Measurements from ENCODE around the gene FAHD1.

Gene FAHD1

DNA sequence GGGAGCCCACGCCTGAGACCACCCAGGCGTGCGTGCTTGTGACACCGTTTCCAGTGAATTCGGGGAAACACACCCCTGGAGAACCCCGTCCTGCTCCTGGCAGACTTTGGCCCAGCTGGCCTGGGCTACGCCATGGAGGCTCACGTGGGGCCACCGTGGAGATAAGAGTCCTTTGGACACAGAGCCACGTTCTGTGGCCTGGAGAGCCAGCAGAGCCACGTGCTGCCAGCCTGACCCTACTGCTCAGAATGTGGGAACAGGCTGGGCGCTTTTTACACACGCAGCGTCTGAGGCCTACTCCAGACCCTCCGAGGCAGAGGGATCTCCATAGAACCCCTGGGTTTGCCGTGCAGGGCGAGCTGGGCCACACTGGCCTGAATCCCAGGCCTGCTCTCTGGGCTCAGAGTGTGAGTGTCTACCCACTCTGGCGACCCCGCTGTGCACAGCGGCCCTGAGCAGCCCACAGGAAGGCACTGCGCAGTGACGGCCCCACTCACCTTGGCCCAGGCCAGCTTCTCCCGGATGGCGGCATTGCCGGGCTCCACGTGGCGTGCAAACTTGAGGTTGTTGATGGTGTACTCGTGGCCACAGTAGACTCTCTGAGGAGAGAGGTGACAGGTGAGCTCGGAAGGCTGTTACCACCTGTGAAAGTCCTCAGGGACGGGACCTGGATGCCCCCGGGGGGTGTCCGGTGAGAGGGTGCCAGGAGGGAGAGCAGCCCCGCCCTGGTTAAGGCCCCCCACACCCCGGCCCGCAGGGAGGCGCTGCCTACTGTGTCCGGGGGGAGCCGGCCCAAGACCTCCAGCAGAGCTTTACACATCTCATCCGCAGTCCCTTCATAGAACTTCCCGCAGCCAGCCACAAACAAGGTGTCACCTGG, 10.4 kb upstream of the FAHD1 start:
- in situ Hi-C loops (cut with MboI; ENCODE audit: low sequenced_read_pairs): no loop called here

DNA sequence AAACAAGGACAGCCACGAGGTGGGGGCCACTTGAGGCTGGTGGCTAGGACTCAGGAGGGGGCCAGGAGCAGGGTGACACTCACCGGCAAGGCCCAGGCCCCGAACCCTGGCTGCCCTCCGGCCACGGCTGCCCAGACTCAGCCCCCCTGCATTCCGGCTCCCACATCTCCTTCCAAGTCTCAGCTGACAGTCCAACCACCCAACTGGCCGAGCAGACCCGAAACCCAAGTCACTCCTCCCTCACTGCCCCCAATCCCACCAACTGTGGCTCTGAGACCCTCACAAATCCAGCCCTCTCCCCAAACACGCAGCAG, 9.8 kb upstream of the FAHD1 start:
- in situ Hi-C loops (cut with MboI; ENCODE audit: low sequenced_read_pairs): no loop called here

DNA sequence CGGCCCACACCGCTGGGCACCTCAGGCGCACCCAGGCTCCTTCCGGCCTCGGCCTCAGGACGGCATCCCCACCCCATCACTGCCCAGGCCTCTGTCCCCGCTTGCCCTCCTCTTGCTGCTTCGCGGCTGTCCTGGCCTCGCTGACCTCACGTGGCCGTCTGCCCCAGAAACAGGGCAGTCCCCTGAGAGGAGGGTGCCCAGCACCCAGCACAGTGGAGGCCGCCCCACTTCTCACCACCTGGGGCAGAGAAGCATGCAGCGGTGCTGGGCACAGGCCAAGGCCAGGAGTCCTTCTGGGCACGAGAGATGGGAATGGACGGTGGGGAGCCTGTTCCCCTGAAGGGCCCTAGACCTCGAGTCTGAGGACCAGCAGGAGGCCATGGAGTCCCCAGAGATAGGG, 9.3 kb upstream of the FAHD1 start:
- in situ Hi-C loops (cut with MboI; ENCODE audit: low sequenced_read_pairs): no loop called here

DNA sequence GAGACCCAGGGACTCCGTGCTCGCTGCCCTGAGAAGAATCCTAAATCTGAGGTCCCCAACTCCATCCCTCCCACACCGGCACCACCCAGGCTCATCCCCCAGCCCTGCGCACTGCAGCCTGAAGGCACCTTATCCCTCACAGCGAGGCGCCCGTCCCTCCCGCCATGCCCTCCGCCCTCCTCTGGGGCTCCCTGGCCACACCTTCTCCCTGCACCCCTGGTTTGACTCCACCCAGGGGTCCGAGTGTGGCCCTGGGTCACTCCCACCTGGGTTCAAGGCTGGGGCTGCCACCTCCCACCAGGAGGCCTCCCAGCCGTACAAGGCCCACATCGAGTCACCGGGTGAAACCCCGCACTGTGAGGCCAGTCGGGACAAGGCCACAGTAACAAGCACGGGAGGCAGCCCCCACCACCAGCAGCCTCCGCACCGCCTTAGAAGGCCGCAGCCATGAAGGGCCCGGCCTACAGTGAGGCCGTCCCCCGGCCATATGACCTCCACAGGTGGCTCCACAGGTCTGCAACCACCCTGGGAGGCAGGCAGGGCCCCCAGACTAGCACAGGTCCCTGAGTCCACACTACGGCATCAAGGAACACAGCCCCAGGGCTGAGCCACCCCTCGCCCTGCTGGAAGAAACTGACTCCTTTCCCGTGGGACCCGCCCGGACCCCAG, 8.7 kb upstream of the FAHD1 start:
- in situ Hi-C loops (cut with MboI; ENCODE audit: low sequenced_read_pairs): no loop called here

DNA sequence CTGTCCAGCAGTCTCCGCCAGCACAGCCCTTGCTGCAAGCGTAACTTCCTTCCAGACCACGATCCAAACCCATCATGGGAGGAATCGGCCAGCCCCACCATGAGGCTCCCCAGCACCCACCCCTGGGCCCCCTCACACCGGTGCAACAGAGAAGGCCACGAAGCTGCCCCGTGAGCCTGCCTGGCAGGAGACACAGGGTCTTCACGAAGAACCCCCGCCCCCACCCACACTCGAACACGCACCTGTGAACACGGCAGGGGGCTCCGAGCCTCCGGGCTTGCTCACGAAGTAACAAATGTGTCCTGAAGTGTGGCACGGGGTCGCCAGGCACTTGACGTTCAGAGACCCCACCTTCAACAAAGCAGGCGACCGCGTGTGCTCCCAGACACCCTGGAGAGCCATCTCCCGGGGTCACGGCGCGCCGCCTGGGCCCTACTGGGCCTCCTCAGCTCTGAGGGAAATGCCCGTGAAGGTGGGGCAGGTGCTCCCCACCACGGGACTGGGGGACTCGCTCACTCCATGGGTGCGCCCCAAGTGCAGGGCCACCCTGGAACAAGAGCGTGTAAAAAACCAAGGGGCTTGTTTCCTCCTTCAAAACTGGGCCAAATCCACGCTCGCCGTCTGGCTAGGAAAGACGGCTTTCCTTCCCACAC, 8.0 kb upstream of the FAHD1 start:
- in situ Hi-C loops (cut with MboI; ENCODE audit: low sequenced_read_pairs): no loop called here

DNA sequence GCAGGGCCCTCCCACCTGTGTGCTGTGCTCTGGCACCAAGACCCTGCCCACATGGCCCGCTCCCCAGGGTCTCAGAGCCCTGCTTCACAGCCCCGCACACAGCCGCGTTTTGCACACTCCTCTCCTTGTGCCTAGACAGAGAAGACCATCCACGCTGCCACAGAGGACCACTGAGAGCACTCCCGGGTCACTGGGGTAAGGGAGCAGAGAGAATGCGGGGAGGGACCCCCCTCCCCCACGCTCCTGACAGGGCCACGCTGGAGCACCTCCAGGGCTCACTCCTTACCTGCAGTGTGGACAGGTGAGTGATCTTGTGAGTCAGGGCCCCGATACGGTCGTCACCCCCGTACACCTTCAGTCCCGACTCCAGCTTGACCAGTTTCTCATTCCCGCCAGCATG, 7.4 kb upstream of the FAHD1 start:
- in situ Hi-C loops (cut with MboI; ENCODE audit: low sequenced_read_pairs): no loop called here

DNA sequence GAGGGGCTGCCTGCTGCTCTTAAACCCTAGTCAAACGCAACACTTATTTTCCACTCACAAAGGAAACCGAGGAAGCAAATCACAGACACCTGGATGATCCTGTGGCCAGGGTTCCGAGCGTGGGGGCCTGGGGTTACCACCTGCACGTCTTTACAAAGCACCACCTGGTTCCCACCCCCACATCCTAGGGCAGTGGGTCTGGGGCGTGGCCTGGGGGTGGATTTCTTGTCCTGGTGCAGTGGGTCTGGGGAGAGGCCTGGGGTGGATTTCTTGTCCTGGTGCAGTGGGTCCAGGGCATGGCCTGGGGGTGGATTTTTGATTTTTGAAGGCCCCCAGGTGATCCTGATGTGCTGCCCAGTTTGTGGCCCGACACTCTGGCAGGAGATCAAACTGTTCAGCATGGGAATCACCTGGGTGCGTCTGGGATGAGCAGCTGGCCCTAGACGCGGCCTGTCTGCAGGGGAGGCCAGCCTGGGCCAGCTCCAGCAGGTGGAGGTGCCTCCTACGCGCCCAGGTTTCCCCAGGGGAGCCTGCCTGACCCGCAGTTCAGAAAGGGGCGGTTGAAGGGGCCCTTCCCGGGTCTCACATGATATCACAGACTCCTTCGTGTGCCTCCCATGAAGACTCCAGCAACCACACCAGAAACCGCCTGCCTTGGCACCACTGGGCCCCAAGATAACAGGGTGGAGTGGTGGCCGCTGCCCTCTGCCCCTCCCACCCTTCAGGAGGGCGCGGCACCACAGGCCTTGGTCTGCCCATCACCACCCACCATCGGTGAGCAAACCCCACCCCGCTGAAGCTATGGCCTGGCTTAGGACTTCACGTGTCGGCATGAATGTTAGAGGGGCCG, 6.7 kb upstream of the FAHD1 start:
- in situ Hi-C loops (cut with MboI; ENCODE audit: low sequenced_read_pairs): no loop called here

DNA sequence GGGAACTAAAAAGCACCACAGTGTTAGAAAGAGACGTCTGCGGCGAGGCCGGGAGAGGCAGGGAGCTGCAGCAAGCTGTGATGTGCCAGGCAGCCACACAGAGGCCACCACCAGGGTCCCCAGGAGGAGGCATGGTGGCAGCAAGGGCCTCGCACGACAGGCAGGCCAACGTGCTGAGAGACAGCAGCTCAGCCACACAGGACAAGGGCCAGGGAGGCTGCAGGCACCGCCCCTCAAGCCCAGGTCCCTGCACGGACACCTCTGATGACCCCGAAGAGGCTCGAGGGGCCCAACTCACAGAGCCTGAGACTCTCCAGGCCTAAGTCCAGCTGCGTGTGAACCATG, 6.1 kb upstream of the FAHD1 start:
- in situ Hi-C loops (cut with MboI; ENCODE audit: low sequenced_read_pairs): no loop called here

DNA sequence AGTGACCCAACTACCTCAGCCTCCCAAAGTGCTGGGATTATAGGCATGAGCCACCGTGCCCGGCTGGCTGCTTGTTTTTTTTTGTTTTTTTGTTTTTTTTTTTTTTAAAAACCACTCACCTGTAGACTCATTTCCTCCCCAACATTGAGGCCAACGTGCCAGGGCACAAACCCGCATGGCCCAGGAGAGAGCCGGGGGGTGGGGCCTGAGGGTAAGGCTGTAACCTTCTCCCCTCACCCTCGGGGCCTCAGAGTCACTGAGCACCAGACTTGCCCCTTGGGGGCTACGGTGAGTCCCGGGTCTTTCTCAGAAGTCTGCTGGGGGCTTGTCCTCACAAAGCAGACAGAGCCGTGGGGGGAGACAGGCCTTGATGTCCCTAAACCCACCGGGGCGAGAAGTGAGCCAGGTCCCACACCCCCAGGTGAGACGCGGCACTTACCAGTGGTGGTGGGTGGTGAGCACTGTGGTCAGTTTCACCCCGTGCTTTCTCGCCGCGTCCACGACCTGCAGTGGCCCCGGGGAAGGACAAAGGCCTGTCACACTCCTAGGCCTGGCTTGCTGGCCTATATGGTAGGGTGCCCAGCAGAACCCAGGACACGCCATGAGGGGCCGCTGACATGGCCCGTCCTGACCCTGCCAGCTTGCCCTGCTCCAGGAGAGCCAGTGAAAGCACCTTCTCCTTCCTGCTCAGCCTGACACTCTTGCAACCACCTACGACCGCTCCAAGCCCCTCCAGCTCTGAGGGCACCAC, 5.0 kb upstream of the FAHD1 start:
- in situ Hi-C loops (cut with MboI; ENCODE audit: low sequenced_read_pairs): no loop called here

DNA sequence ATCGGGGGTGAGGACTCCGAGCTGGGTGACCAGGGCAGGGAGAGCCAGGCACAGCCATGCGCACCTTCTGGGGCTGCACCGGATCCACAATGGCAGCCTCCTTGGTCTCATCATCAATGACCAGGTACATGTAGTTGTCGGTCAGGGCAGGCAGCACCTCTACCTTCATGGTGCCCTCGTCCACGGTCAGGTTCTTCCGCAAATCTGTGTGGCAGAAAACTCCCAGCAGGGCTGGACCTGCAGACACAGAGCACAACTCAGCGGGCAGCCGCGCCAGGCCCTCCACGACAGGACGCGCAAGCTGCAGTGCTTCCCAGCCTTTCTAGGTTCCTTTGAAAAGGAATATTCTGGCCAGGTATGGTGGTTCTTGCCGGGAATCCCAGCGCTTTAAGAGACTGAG, 4.2 kb upstream of the FAHD1 start:
- in situ Hi-C loops (cut with MboI; ENCODE audit: low sequenced_read_pairs): no loop called here

DNA sequence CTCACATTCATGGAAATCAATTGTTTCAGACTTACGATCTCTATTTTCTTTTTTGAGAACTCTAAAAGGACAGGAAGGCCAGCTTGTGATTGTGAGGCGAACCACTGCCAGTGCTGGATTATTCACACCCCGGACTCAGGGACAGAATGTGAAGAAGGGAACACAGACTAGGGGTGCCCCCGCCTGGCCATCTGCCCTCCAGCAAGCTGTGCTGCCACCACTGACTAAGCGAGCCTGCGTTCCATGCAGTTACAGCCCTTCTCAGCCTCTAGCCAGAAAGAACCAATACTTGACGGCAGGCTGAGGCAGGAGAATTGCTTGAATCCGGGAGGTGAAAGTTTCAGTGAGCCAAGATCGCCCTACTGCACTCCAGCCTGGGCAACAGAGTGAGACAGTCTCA, 3.2 kb upstream of the FAHD1 start:
- in situ Hi-C loops (cut with MboI; ENCODE audit: low sequenced_read_pairs): no loop called here

DNA sequence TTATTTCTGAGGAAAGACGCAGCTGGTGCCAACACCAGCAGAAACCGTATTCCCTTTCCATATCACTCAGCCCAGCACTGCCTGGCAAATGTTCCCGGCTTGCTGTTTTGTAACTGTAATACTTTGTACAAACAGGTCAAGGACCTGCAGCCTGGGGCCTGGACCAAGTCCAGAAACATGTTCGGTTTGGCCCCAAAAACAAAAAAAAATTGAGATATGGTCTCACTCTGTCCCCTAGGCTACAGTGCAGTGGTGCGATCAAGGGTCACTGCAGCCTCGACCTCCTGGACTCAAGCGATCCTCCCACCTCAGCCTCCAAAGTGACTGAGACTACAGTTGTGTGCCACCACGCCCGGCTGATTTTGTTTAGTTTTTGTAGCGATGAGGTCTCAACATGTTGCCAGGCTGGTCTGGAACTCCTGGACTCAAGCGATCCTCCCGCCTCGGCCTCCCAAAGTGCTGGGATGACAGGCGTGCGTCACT, 1.6 kb upstream of the FAHD1 start:
- in situ Hi-C loops (cut with MboI; ENCODE audit: low sequenced_read_pairs): no loop called here

DNA sequence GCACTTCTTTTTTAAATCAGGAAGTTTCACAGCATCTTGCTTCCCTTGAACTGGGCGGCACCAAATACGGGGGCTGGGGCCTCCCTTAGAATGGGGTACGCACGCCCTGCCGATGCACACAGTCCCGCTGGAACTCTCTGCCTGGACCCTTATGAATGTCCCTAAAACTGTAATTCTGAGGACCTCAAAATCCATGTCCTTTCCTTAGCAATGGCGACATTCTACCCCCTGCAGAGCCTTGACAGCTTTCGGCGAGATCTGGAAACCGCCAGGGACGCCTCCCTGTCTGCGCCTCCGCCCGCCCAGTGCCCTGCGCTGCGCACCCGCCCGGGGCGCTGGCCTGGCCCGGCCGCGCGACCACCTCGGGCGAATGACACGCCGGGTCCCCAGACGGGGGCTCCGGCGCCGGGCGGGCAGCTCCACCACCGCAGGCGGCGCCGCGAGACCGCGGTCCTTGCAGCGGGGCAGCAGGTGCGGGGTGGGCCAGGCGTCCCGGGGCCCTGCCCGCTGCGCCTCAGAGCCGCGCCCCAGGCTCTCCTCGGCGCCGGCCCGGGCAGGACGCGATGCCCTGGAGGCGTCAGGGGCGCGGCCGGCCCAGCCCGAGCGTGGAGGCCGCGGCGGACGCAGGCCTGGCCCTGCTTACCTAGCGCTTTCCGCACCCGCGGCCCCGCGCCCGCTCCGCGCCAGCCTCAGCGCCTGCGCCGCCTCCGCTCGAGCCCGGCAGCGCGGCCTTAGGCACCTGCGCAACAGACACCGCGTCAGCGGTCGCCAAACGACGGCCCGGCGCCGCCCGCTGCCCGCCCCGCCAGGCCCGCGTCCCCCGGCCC, 929 bp upstream of the FAHD1 start:
- in situ Hi-C loops (cut with MboI; ENCODE audit: low sequenced_read_pairs): no loop called here

DNA sequence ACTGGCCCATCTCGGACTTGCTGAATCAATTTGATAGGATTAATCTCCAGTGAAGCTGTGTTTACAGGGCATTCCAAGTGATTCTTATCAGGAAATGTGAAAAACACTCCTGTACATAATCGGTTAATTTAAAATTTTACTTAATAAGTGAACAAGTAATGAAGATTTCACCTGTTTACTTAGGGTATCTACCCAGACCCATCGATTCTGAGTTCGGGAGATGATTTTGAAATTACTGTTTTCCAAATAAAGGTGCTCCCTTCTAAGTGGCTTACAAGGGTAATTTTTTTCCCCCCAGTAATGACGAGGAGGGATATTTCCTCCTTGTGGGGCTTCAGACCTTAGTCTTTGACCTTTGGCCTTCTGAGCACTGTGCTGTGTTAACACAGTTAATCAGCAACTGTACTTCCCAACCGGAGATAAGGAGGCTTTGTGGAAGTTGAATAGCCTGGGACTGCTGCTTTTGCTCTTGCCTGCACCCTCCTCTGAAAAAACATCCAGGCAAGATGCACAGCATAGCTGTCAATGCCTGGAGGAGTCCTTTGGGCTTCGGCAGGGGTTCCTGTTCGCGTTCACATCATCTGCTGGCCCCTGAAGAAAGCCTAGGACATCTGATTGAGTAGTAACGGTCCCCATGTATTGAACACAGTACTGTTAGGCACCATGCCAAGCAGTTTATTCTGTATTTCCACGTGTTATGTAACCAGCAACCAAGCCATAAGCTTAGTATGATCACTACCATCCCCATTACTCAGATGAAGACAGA, 1.8 kb downstream of the FAHD1 start:
- in situ Hi-C loops (cut with MboI; ENCODE audit: low sequenced_read_pairs): no loop called here

DNA sequence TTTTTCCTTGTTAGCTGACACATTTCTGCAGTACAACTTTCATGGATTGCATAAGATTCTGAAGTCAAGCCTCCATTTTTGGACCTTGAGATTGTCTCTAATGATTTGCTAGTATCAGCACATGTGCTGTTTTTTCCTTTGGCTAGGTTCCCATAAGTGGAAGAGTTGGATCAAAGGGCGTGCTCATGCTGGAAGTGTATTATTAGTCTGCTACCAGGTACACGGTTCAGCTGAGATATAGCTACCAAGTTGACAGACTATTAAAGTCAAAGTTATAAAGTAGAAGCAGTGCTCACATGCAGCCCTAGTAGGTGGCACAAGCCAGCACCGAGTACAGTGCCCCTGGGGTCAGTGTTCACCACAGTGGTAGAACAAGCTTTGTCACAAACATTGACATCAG, 3.2 kb downstream of the FAHD1 start:
- in situ Hi-C loops (cut with MboI; ENCODE audit: low sequenced_read_pairs): no loop called here

DNA sequence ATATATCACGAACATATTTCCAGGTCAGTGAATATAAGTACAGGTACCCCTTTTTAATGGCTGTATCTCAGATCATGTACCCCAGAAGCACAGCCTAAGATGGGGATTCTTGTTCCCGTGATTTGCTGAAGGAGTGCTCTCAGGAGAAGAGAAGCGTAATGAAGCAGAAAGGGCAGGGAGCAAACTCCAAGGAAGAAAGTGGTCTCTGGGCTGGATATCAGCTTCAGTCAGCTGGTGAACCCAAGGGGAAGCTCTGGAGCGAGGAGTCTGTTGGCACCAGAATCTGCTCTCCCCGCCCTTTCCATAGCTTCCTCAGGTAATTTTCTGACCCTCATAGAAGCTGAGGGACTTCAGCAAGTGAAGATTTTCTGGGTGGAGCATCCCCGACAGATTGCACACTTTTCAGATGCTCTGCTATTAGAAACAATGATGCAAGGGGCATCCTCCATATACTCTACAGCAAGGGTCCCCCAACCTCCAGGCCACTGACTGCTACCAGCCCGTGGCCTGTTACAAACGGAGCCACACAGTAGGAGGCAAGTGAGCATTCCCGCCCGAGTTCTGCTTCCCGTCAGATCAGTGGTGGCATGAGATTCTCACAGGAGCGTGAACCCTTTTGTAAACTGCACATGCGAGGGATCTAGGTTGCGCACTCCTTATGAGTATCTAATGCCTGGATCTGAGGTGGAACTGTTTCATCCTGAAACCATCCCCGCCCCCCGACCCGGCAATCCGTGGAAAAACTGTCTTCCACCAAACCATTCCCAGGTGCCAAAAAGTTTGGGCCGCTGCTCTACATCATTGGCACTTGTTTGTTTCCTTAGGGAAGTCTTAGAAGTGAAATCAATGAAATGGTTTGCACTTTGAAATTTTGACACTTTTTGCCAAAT, 4.4 kb downstream of the FAHD1 start:
- in situ Hi-C loops (cut with MboI; ENCODE audit: low sequenced_read_pairs): no loop called here

DNA sequence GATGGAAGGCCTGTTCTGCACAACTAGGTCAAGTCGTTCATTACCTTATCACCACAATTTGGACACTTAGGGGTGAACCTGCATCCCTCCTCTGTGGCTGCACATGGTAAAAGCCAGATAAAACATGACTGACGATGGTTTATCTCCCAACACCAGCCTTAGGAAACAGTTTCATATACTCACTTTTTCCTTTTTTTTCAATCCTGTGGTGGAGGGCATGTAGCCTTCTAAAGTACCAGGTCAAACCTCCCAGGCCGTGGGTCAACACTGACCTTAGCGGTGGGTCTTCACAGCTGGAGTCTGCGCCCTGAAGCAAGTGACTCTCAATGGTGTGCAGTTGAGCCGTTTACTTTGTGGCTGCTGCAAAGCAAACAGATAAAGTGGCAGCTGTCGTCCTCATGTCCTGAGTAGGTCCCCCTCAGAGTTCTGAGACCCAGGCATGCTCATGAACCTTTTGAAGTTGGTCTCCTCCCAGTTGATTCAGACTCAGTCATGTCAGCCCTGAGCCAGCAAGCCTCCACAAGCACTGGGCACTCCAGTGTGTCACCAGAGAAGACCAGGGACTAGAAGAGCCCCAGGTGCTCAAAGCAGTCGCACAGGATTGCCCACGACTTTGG, 5.9 kb downstream of the FAHD1 start:
- in situ Hi-C loops (cut with MboI; ENCODE audit: low sequenced_read_pairs): no loop called here

DNA sequence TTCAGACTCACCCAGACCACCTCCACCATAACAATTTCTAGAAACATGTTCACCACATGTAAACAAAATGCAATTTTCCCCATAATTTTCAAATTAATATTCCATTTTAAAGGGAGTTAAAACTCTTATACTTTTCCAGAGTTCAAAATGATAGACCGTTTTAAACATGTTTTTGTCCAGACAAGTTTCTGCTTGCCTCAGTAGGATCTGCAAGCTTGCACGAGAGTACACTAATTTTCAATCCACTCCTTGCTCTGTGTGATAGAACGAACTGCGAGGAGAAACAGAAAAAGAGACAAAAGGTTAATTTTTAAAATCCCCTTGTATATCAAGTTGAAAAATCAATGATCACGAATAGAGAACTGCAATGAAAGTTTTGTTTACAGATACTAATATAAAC, 7.1 kb downstream of the FAHD1 start:
- in situ Hi-C loops (cut with MboI; ENCODE audit: low sequenced_read_pairs): no loop called here
